Nephron (organoid): ENCODE results near the gene INHBC.

ENCODE experiments used
- H3K27ac Mint-ChIP-seq, 3 experiments: 2 replicates each; pipeline ENCODE4 v1.8.0; 2020; ENCODE audit warnings: mixed read lengths in 3 of 3, mild to moderate bottlenecking in 2 of 3, moderate library complexity in 1 of 3
- H3K27me3 Mint-ChIP-seq: 2 replicates; pipeline ENCODE4 v1.8.0; 2021; ENCODE audit warnings: low read depth, mild to moderate bottlenecking, moderate library complexity, mixed read lengths
- H3K36me3 Mint-ChIP-seq: 2 replicates; pipeline ENCODE4 v1.8.0; 2020; ENCODE audit warnings: low read depth, mixed read lengths
- H3K4me1 Mint-ChIP-seq: 2 replicates; pipeline ENCODE4 v1.8.0; 2020; ENCODE audit warnings: mixed read lengths
- H3K4me3 Mint-ChIP-seq, 3 experiments: 2 replicates each; pipeline ENCODE4 v1.8.0; 2020; ENCODE audit warnings: mild to moderate bottlenecking in 3 of 3, mixed read lengths in 3 of 3, moderate library complexity in 2 of 3
- H3K9me3 Mint-ChIP-seq: 2 replicates; pipeline ENCODE4 v1.8.0; 2020; ENCODE audit warnings: mixed read lengths
- TF ChIP-seq, protein P1 (sequence below), 3 experiments: fragments of 200-600 bp; sonication (generic); IDR thresholded peaks; one replicate each; pipeline ENCODE4 v1.5.0; 2021; ENCODE audit warnings: antibody characterized with exemption in 3 of 3; ENCODE audit not compliant: unreplicated experiment in 3 of 3

Gene INHBC

DNA sequence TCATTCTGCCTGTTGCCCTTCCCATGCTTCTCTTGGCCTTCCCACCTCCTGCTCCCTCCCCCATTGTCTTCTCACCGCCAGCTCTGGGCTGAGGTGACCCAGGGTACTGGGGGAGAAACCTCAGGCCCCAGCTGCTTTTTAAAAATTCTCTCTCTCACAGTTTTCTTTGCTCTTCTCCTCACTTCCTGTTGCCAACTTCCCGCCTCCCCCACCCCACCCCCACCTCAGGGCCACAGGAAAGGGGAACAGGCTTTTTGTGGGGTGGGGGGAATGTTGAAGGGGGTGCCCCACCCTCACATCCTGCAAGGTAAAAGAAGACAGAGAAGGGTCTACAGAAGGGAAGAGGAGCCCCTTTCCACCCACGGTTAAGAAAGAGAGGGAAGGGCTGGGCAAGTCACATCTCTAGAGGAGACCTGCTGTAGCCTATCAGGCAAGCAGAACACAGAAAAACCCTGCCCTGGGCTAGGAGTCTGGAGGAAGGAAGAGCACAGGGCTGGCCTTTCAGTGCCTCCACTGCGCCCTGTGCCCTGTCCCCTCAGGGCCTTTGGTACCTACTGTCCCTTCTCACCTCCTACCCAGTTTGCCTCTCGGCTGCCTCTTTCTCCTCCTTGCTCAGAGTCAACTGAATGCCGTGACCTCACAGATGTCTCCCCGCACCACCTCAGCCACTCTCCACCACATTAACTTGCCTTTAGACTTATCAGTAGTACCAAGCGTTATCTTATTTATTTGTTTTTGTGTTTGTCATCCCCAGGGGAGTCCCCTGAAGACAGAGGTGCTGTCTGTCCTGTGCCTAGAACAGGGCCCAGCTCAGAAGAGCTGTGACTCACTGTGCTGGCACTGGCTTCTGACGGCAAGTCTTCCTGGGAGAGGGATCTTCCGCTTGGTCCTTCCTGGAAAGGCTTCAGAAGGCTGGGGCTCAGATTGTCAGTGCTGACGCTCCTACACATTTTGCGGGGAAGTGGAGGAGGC lies 43.4 kb downstream of the INHBC start:
- Mint-ChIP-seq H3K9me3 (no peaks in the 10 kb centered on the region), H3K4me3 (peak overlapping the region; percentile 27 to 54 (median 35)), H3K27ac (peak overlapping the region in 2 of 3 experiments; percentile 26 to 47), H3K27me3 (peaks cover 88% of the 10 kb centered on the region), H3K36me3 (peaks cover 3% of the 10 kb centered on the region), H3K4me1 (peaks cover 25% of the 10 kb centered on the region)
- TF ChIP-seq, protein P1, sequence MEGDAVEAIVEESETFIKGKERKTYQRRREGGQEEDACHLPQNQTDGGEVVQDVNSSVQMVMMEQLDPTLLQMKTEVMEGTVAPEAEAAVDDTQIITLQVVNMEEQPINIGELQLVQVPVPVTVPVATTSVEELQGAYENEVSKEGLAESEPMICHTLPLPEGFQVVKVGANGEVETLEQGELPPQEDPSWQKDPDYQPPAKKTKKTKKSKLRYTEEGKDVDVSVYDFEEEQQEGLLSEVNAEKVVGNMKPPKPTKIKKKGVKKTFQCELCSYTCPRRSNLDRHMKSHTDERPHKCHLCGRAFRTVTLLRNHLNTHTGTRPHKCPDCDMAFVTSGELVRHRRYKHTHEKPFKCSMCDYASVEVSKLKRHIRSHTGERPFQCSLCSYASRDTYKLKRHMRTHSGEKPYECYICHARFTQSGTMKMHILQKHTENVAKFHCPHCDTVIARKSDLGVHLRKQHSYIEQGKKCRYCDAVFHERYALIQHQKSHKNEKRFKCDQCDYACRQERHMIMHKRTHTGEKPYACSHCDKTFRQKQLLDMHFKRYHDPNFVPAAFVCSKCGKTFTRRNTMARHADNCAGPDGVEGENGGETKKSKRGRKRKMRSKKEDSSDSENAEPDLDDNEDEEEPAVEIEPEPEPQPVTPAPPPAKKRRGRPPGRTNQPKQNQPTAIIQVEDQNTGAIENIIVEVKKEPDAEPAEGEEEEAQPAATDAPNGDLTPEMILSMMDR (IDR thresholded peaks at IDR 0.05; ENCODE audit: unreplicated experiment in 3 of 3) = no peak

DNA sequence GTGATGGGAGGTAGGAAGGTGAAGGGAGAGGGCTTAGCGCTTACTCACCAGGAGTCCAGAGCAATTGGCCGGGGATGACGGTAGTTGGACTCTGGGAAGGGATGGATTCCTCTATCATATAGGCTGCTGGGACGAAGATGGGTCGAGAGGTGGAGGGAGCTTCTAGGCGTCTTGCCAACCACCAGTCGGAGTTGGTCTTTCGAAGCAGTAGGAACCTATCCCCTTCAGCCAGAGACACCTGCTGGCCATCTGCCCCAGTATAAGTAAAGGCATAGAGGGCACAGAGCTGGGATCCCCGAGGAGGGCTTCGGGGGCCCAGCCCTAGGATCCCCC lies 44.4 kb downstream of the INHBC start:
- TF ChIP-seq, protein P1 (IDR thresholded peaks at IDR 0.05; ENCODE audit: unreplicated experiment in 3 of 3) = no peak
- no peak overlapping the region for H3K27ac Mint-ChIP-seq
- no peaks in the 10 kb centered on the region for H3K36me3 Mint-ChIP-seq
- no peak overlapping the region for H3K4me3 Mint-ChIP-seq
- H3K27me3 Mint-ChIP-seq = peaks cover 78% of the 10 kb centered on the region
- no peaks in the 10 kb centered on the region for H3K9me3 Mint-ChIP-seq
- H3K4me1 Mint-ChIP-seq = peaks cover 21% of the 10 kb centered on the region

DNA sequence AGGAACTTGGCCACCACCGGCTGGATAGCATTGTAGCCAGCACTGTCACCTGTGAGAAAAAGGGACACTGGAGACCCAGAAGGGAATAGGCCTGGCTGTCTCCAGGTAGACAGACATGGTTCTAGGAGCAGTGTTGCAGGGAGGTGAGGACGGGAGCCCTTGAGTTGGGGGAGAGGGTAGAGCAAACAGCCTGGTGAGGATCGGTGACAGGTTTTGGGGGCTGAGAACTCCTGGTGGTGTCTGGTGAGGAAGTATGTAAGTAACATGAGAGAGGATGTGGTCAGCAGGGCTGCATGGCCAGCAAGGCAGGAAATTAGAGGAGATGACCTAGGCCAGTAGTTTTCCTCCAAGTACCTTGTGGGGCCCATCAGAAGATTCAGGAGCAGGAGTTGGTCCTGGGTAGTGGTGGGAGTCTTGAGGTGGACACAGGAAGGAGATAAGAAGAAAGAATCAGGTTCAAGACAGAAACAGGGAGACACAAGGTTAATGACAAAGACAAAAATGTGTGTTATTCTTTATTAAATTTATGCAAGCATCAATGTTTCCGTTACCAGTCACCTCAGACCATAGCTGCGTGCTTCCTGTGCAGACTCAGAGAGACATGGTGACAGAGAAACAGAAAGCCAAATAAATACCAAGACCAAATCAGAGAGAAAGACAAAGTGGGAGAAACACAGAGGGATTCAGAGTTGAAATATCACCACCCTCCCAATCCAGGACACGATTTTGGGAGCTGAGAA lies 45.0 kb downstream of the INHBC start, which contains the start of gene ARHGAP9:
ARHGAP9 (minus strand) TSS at position 491 of the 740 bp plus-strand sequence; CDS start at position 31, 460 bp downstream.
- Mint-ChIP-seq H3K4me3 (no peak within 1 kb of the TSS), H3K27me3 (peaks cover 73% of the 10 kb centered on the region), H3K9me3 (no peaks in the 10 kb centered on the region), H3K27ac (no peak within 1 kb of the TSS), H3K4me1 (peaks cover 18% of the 10 kb centered on the region), H3K36me3 (no peaks in the 10 kb centered on the region)
- TF ChIP-seq, protein P1 (IDR thresholded peaks at IDR 0.05; ENCODE audit: unreplicated experiment in 3 of 3) = no peak

DNA sequence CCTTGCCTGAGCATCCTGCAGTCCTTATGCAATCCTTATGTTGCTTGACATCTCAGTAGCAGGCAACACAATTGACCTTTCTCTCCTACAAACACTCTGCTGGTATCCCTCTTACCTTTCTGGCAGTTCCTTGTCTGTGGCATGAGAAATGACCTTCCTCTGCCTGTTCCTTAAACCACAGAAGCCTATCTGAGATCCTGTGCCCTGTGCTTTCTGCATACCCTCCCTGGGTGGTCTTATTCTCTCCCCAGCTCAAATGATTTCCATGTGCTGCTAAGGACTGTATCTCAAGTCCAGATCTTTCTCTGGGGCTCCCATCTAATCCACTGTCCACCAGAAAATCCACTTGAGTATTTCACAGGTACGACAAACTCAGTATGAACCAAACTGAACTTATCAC lies 47.1 kb downstream of the INHBC start:
- Mint-ChIP-seq H3K9me3 (no peaks in the 10 kb centered on the region), H3K27me3 (peaks cover 51% of the 10 kb centered on the region), H3K27ac (no peak overlapping the region), H3K36me3 (no peaks in the 10 kb centered on the region), H3K4me3 (no peak overlapping the region), H3K4me1 (peaks cover 15% of the 10 kb centered on the region)
- TF ChIP-seq, protein P1 (IDR thresholded peaks at IDR 0.05; ENCODE audit: unreplicated experiment in 3 of 3) = no peak

DNA sequence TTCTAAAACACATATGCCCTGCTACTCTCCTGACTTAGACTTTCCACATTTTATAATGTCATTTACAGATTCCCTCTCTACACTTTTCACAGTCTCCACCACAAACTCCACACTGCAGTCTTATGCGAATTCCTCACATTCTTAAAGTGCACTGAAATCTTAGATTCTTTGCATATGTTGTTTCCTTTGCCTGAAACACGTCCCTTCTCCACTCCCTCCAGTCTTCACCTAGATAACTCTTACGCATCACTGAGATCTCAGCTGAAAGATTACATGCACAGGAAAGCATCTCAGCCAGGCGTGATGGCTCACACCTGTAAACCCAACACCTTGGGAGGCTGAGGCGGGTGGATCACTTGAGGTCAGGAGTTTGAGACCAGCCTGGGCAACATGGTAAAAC lies 48.9 kb downstream of the INHBC start:
- peaks cover 7% of the 10 kb centered on the region for H3K4me1 Mint-ChIP-seq
- H3K36me3 Mint-ChIP-seq = peaks cover 4% of the 10 kb centered on the region
- no peak overlapping the region for H3K4me3 Mint-ChIP-seq
- H3K9me3 Mint-ChIP-seq = no peaks in the 10 kb centered on the region
- TF ChIP-seq, protein P1 (IDR thresholded peaks at IDR 0.05; ENCODE audit: unreplicated experiment in 3 of 3) = no peak
- H3K27ac Mint-ChIP-seq = peak overlapping the region in 2 of 3 experiments; percentile 19 to 36
- H3K27me3 Mint-ChIP-seq = peaks cover 33% of the 10 kb centered on the region
